HepG2 (cell line): ENCODE data around the gene PRRT1B. TPM values are rescaled to one million over a fixed set of nuclear protein-coding genes. Genes with fewer than 3 reads are reported as not detected.

Experiments
- ADNP ChIP-seq: sonication (generic); formaldehyde crosslinking; IDR thresholded peaks from 2 replicates; pipeline ENCODE4 v1.4.0; 2020; ENCODE audit warnings: missing genetic modification reagents
- ARID2 ChIP-seq: sonication (generic); formaldehyde crosslinking; IDR thresholded peaks from 2 replicates; pipeline ENCODE4 v1.8.1; 2022; ENCODE audit warnings: mild to moderate bottlenecking, missing genetic modification reagents, borderline replicate concordance
- CREM ChIP-seq, 2 experiments: sonication (generic) in 1 of 2; formaldehyde crosslinking in 1 of 2; IDR thresholded peaks; 2 replicates each; pipeline versions ENCODE4 v1.4.0 to v1.6.1; 2016 to 2020; ENCODE audit warnings: antibody characterized with exemption in 1 of 2, mild to moderate bottlenecking in 1 of 2, missing genetic modification reagents in 1 of 2
- GATA4 ChIP-seq: sonication (generic); IDR thresholded peaks from 2 replicates; pipeline ENCODE4 v1.6.1; 2016; ENCODE audit warnings: antibody characterized with exemption, low read depth, borderline replicate concordance
- NONO ChIP-seq, 2 experiments: fragments of 450-650 bp in 1 of 2; sonication (generic) in 1 of 2; formaldehyde crosslinking in 1 of 2; IDR thresholded peaks in 1 of 2; conservative IDR thresholded peaks in 1 of 2; 2 replicates each; pipeline versions ENCODE4 v1.6.1 to v1.8.0; 2017 to 2022; ENCODE audit warnings: mild to moderate bottlenecking in 1 of 2, missing genetic modification reagents in 1 of 2, moderate library complexity in 1 of 2
- PTBP1 ChIP-seq: fragments of 200-400 bp; formaldehyde crosslinking; IDR thresholded peaks from 2 replicates; pipeline ENCODE4 v1.6.1; 2018; ENCODE audit warnings: low read length, low read depth; ENCODE audit not compliant: poor library complexity, severe bottlenecking
- ZKSCAN8 ChIP-seq: IDR thresholded peaks from 2 replicates; pipeline ENCODE4 v1.6.1; 2016; ENCODE audit warnings: borderline replicate concordance, missing genetic modification reagents, missing compliant biosample characterization
- ZNF256 ChIP-seq: sonication (generic); formaldehyde crosslinking; conservative IDR thresholded peaks from 2 replicates; pipeline ENCODE4 v1.4.0; 2020; ENCODE audit warnings: missing genetic modification reagents
- ZNF543 ChIP-seq: sonication (generic); formaldehyde crosslinking; IDR thresholded peaks from 2 replicates; pipeline ENCODE4 v1.4.0; 2020; ENCODE audit warnings: mild to moderate bottlenecking, missing genetic modification reagents
- ZNF709 ChIP-seq: sonication (generic); formaldehyde crosslinking; IDR thresholded peaks from 2 replicates; pipeline ENCODE4 v1.5.0; 2020; ENCODE audit warnings: mild to moderate bottlenecking, missing genetic modification reagents
- polyA plus RNA-seq, 8 experiments: library from polyadenylated mRNA; depleted of rRNA in 3 of 8; stranded (reverse) in 7 of 8; unstranded in 1 of 8; fragments of >200 nt; fragmentation: Illumina TruSeq in 4 of 8; extraction: Trizol in 4 of 8; gene quantifications; 2 replicates each; pipeline versions ENCODE4 v1.2.1 to v1.2.3, GENCODE V29; 2011 to 2016; ENCODE audit warnings: low read depth in 4 of 8, missing spikeins in 1 of 8, mixed read lengths in 1 of 8; ENCODE audit not compliant: insufficient read depth in 1 of 8
- total RNA-seq, 5 experiments: library from RNA; depleted of rRNA; stranded (reverse); fragments of >200 nt; fragmentation: Illumina TruSeq; extraction: Trizol; gene quantifications; 2 replicates each; pipeline ENCODE4 v1.2.3, GENCODE V29; 2016; ENCODE audit warnings: low read depth in 1 of 5
- TF ChIP-seq, protein P1 (sequence below): sonication (generic); formaldehyde crosslinking; IDR thresholded peaks from 2 replicates; pipeline ENCODE4 v1.4.0; 2020; ENCODE audit warnings: missing genetic modification reagents
- TF ChIP-seq, protein P2 (sequence below): IDR thresholded peaks from 2 replicates; pipeline ENCODE4 v1.6.1; 2016; ENCODE audit warnings: mild to moderate bottlenecking
- TF ChIP-seq, protein P3 (sequence below): sonication (generic); formaldehyde crosslinking; IDR thresholded peaks from 2 replicates; pipeline ENCODE4 v1.4.0; 2020; ENCODE audit warnings: missing genetic modification reagents
- TF ChIP-seq, protein P4 (sequence below): sonication (generic); formaldehyde crosslinking; IDR thresholded peaks from 2 replicates; pipeline ENCODE4 v1.4.0; 2020; ENCODE audit warnings: mild to moderate bottlenecking, missing genetic modification reagents

The PRRT1B gene
- total and polyA plus RNA-seq, 2 of the 13 experiments (the other 11 are each of a cell fraction or from before 2014, with no cell fraction given), result not detected

DNA sequence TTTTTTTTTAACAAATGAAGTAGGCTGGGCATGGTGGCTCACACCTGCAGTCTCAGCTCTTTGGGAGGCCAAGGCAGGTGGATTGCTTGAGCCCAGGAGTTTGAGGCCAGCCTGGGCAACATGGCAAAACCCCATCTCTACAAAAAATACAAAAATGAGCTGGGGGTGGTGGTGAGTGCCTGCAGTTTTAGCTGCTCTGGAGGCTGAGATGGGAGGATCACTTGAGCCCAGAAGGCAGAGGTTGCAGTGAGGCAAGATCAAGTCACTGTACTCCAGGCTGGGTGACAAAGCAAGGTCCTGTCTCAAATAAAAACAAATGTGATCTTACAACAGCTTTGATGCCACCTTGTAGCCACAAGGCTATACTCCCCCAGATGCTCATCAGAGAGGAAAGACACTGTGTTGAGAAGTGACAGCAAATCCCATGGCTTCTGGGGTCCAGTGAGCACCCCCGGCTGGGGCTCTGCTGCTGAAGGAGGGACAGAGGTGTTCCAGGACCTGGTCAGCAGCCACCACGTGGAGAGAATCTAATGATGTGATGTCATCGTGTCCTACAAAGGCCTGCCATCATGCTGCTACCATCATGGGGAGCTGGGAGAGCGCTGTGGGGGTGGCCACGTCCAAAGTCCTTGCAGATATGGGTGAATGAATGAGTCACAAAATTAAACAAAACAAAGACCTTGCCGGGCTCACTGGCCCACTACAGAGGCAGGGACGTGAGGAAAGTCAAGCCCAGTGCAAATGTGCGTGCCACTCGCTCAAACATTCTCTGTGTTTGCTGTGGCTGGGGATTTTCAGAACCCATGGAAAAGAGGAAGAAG lies 60.7 kb downstream of the PRRT1B start (continued):
- peak; percentile 84; the same call in 1 of the 2 replicates for TF ChIP-seq GATA4
- TF ChIP-seq PTBP1, result no peak
- TF ChIP-seq ZNF709 (CRISPR knock-in tag), result 0 out of 2 replicates have a peak, but pooled peaks have one; percentile 32
- TF ChIP-seq ZNF543 (CRISPR knock-in tag), result peak; percentile 83; the same call in 1 of the 2 replicates
- TF ChIP-seq, protein P1, sequence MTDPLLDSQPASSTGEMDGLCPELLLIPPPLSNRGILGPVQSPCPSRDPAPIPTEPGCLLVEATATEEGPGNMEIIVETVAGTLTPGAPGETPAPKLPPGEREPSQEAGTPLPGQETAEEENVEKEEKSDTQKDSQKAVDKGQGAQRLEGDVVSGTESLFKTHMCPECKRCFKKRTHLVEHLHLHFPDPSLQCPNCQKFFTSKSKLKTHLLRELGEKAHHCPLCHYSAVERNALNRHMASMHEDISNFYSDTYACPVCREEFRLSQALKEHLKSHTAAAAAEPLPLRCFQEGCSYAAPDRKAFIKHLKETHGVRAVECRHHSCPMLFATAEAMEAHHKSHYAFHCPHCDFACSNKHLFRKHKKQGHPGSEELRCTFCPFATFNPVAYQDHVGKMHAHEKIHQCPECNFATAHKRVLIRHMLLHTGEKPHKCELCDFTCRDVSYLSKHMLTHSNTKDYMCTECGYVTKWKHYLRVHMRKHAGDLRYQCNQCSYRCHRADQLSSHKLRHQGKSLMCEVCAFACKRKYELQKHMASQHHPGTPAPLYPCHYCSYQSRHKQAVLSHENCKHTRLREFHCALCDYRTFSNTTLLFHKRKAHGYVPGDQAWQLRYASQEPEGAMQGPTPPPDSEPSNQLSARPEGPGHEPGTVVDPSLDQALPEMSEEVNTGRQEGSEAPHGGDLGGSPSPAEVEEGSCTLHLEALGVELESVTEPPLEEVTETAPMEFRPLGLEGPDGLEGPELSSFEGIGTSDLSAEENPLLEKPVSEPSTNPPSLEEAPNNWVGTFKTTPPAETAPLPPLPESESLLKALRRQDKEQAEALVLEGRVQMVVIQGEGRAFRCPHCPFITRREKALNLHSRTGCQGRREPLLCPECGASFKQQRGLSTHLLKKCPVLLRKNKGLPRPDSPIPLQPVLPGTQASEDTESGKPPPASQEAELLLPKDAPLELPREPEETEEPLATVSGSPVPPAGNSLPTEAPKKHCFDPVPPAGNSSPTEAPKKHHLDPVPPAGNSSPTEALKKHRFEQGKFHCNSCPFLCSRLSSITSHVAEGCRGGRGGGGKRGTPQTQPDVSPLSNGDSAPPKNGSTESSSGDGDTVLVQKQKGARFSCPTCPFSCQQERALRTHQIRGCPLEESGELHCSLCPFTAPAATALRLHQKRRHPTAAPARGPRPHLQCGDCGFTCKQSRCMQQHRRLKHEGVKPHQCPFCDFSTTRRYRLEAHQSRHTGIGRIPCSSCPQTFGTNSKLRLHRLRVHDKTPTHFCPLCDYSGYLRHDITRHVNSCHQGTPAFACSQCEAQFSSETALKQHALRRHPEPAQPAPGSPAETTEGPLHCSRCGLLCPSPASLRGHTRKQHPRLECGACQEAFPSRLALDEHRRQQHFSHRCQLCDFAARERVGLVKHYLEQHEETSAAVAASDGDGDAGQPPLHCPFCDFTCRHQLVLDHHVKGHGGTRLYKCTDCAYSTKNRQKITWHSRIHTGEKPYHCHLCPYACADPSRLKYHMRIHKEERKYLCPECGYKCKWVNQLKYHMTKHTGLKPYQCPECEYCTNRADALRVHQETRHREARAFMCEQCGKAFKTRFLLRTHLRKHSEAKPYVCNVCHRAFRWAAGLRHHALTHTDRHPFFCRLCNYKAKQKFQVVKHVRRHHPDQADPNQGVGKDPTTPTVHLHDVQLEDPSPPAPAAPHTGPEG (CRISPR knock-in tag), result peak; percentile 52; the same call in 1 of the 2 replicates
- peak; percentile 70; the same call in 1 of the 2 replicates for TF ChIP-seq ADNP
- TF ChIP-seq, protein P2, sequence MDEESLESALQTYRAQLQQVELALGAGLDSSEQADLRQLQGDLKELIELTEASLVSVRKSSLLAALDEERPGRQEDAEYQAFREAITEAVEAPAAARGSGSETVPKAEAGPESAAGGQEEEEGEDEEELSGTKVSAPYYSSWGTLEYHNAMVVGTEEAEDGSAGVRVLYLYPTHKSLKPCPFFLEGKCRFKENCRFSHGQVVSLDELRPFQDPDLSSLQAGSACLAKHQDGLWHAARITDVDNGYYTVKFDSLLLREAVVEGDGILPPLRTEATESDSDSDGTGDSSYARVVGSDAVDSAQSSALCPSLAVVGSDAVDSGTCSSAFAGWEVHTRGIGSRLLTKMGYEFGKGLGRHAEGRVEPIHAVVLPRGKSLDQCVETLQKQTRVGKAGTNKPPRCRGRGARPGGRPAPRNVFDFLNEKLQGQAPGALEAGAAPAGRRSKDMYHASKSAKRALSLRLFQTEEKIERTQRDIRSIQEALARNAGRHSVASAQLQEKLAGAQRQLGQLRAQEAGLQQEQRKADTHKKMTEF (CRISPR knock-in tag), result peak; percentile 92
- no peak for TF ChIP-seq NONO (IDR thresholded peaks at IDR 0.05)
- peak; percentile 80 for TF ChIP-seq NONO (CRISPR knock-in tag; conservative IDR thresholded peaks at IDR 0.05)
- peak; percentile 84 for TF ChIP-seq CREM (IDR thresholded peaks at IDR 0.05)
- TF ChIP-seq CREM (CRISPR knock-in tag; IDR thresholded peaks at IDR 0.05), result no peak
- TF ChIP-seq, protein P3, sequence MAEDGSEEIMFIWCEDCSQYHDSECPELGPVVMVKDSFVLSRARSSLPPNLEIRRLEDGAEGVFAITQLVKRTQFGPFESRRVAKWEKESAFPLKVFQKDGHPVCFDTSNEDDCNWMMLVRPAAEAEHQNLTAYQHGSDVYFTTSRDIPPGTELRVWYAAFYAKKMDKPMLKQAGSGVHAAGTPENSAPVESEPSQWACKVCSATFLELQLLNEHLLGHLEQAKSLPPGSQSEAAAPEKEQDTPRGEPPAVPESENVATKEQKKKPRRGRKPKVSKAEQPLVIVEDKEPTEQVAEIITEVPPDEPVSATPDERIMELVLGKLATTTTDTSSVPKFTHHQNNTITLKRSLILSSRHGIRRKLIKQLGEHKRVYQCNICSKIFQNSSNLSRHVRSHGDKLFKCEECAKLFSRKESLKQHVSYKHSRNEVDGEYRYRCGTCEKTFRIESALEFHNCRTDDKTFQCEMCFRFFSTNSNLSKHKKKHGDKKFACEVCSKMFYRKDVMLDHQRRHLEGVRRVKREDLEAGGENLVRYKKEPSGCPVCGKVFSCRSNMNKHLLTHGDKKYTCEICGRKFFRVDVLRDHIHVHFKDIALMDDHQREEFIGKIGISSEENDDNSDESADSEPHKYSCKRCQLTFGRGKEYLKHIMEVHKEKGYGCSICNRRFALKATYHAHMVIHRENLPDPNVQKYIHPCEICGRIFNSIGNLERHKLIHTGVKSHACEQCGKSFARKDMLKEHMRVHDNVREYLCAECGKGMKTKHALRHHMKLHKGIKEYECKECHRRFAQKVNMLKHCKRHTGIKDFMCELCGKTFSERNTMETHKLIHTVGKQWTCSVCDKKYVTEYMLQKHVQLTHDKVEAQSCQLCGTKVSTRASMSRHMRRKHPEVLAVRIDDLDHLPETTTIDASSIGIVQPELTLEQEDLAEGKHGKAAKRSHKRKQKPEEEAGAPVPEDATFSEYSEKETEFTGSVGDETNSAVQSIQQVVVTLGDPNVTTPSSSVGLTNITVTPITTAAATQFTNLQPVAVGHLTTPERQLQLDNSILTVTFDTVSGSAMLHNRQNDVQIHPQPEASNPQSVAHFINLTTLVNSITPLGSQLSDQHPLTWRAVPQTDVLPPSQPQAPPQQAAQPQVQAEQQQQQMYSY, result peak; percentile 39; the same call in 1 of the 2 replicates
- TF ChIP-seq, protein P4, sequence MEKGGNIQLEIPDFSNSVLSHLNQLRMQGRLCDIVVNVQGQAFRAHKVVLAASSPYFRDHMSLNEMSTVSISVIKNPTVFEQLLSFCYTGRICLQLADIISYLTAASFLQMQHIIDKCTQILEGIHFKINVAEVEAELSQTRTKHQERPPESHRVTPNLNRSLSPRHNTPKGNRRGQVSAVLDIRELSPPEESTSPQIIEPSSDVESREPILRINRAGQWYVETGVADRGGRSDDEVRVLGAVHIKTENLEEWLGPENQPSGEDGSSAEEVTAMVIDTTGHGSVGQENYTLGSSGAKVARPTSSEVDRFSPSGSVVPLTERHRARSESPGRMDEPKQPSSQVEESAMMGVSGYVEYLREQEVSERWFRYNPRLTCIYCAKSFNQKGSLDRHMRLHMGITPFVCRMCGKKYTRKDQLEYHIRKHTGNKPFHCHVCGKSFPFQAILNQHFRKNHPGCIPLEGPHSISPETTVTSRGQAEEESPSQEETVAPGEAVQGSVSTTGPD (CRISPR knock-in tag), result no peak
- TF ChIP-seq ZKSCAN8, result peak; percentile 74; the same call in 1 of the 2 replicates
- no peak for TF ChIP-seq ARID2 (CRISPR knock-in tag)
- TF ChIP-seq ZNF256 (CRISPR knock-in tag), result peak; percentile 74; the same call in 1 of the 2 replicates
